ENCODE data around the gene NPHP1.

The NPHP1 gene

GRCh38 chr2:110124939-110125691 lies 79.7 kb downstream of the NPHP1 start:
- Histone ChIP-seq H4K20me1 (ENCODE audit: low read depth, low read length) (no peaks in the 10 kb centered on the region), H3K4me3 (ENCODE audit: insufficient read depth, low read length, poor library complexity, severe bottlenecking) (no peak overlapping the region), H3K27me3 (ENCODE audit: low read length) (no peaks in the 10 kb centered on the region), H3K4me2 (ENCODE audit: low read depth, low read length, poor library complexity, severe bottlenecking) (no peak overlapping the region), H3K36me3 (ENCODE audit: low read length) (no peaks in the 10 kb centered on the region), H3K9me3 (ENCODE audit: insufficient read depth, low read length) (no peaks in the 10 kb centered on the region), H3K9ac (ENCODE audit: low read length) (no peak overlapping the region), H3F3A (ENCODE audit: insufficient read depth) (no peaks in the 10 kb centered on the region), H2AFZ (ENCODE audit: low read depth, low read length, severe bottlenecking) (no peak overlapping the region), H3K27ac (ENCODE audit: low read depth, low read length) (no peak overlapping the region), H3K79me2 (ENCODE audit: insufficient read depth, low read length) (no peaks in the 10 kb centered on the region), H3K9me2 (replicated peaks; ENCODE audit: insufficient read depth, low read length) (no peaks in the 10 kb centered on the region; the same call in 1 of the 2 replicates)
- TF ChIP-seq EZH2phosphoT487 (conservative IDR thresholded peaks at IDR 0.05; ENCODE audit: low read length), result no peak
- TF ChIP-seq CTCF (IDR thresholded peaks at IDR 0.05; ENCODE audit: insufficient read depth, low read length, poor library complexity, severe bottlenecking), result no peak

DNA sequence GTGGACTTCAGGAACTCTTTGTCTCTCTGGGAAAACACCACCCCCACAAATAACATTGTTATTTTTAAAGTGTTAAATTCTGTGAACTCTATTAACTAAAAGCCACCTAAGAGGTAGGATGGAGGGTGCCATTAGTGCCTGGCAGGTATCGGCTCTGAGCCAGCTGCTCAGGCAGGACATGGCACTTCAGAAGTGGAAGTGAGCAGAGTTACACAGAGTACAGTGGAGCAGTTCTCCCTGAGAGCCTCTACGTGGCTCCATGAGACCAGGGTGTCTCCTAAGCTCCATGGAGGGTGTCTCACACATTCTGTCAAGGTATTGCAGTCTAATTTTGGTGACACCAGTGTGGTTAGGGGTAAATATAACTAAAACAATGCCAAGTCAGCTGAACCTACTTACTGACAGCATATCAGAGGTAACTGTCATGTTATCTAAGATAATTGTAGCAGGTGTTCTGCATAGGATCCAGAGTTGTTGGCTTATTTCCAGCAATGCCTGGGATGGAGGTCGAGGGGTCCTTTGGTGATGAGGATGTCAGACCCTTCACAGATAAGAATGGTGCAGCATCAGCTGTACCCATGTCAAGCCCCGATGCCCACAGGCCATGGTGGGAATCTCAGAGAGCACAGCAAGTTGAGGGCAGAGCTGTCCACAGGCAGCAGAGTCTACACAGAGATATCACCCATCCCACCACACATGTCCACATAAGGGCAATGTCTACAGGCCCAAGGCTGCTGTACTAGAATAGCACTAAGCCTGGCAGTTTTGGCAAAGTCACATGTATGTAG lies 80.6 kb downstream of the NPHP1 start:
- Histone ChIP-seq H3K4me3 (ENCODE audit: insufficient read depth, low read length, poor library complexity, severe bottlenecking) (no peak overlapping the region), H3K9ac (ENCODE audit: low read length) (no peak overlapping the region), H4K20me1 (ENCODE audit: low read depth, low read length) (no peaks in the 10 kb centered on the region), H3F3A (ENCODE audit: insufficient read depth) (no peaks in the 10 kb centered on the region), H3K9me2 (replicated peaks; ENCODE audit: insufficient read depth, low read length) (no peaks in the 10 kb centered on the region; the same call in 1 of the 2 replicates), H3K36me3 (ENCODE audit: low read length) (no peaks in the 10 kb centered on the region), H3K9me3 (ENCODE audit: insufficient read depth, low read length) (no peaks in the 10 kb centered on the region), H2AFZ (ENCODE audit: low read depth, low read length, severe bottlenecking) (no peak overlapping the region), H3K79me2 (ENCODE audit: insufficient read depth, low read length) (no peaks in the 10 kb centered on the region), H3K4me2 (ENCODE audit: low read depth, low read length, poor library complexity, severe bottlenecking) (no peak overlapping the region), H3K27ac (ENCODE audit: low read depth, low read length) (no peak overlapping the region), H3K27me3 (ENCODE audit: low read length) (no peaks in the 10 kb centered on the region)
- no peak for TF ChIP-seq EZH2phosphoT487 (conservative IDR thresholded peaks at IDR 0.05; ENCODE audit: low read length)
- no peak for TF ChIP-seq CTCF (IDR thresholded peaks at IDR 0.05; ENCODE audit: insufficient read depth, low read length, poor library complexity, severe bottlenecking)

- TF ChIP-seq CTCF (IDR thresholded peaks at IDR 0.05; ENCODE audit: insufficient read depth, low read length, poor library complexity, severe bottlenecking), result no peak
- TF ChIP-seq EZH2phosphoT487 (conservative IDR thresholded peaks at IDR 0.05; ENCODE audit: low read length), result no peak
- H3K9ac ChIP-seq (ENCODE audit: low read length), result no peak overlapping the region
- H3K4me3 ChIP-seq (ENCODE audit: insufficient read depth, low read length, poor library complexity, severe bottlenecking), result no peak overlapping the region
- no peaks in the 10 kb centered on the region for H4K20me1 ChIP-seq (ENCODE audit: low read depth, low read length)
- H3K9me2 ChIP-seq (replicated peaks; ENCODE audit: insufficient read depth, low read length), result no peaks in the 10 kb centered on the region
- H3K36me3 ChIP-seq (ENCODE audit: low read length), result no peaks in the 10 kb centered on the region
- no peaks in the 10 kb centered on the region for H3K79me2 ChIP-seq (ENCODE audit: insufficient read depth, low read length)
- H3K9me3 ChIP-seq (ENCODE audit: insufficient read depth, low read length), result no peaks in the 10 kb centered on the region
- H3F3A ChIP-seq (ENCODE audit: insufficient read depth), result no peaks in the 10 kb centered on the region
- H3K27me3 ChIP-seq (ENCODE audit: low read length), result no peaks in the 10 kb centered on the region
- H3K4me2 ChIP-seq (ENCODE audit: low read depth, low read length, poor library complexity, severe bottlenecking), result no peak overlapping the region
- no peak overlapping the region for H2AFZ ChIP-seq (ENCODE audit: low read depth, low read length, severe bottlenecking)
- no peak overlapping the region for H3K27ac ChIP-seq (ENCODE audit: low read depth, low read length)
Observed at GRCh38 chr2:110121592-110121991, 83.2 kb downstream of the NPHP1 start.
